CD4-positive, CD25-positive, alpha-beta regulatory T cell (primary cell): Measurements from ENCODE around the gene MVB12B. TPM values are rescaled to one million over a fixed set of nuclear protein-coding genes. Genes with fewer than 3 reads are reported as not detected.

Source experiments
- ATAC-seq, 2 donors: fragments of 150-1000 bp; cut with Tn5 transposase; one replicate each; pipeline ENCODE4 v1.10.0; 2021; ENCODE audit warnings: low read depth in 2 of 2, moderate number of reproducible peaks in 2 of 2, moderate library complexity in 1 of 2
- DNase-seq, 3 donors: peaks; one replicate each; pipeline versions ENCODE4 v3.0.0 to v3.0.0-alpha.2; 2012 to 2022; ENCODE audit warnings: mixed read lengths in 1 of 3
- H3K27ac ChIP-seq: one replicate; pipeline ENCODE4 v1.7.0; 2013; ENCODE audit warnings: mild to moderate bottlenecking, low read length; ENCODE audit not compliant: insufficient read depth, poor library complexity, severe bottlenecking
- H3K27me3 ChIP-seq: one replicate; pipeline ENCODE4 v1.7.0; 2013; ENCODE audit warnings: low read length; ENCODE audit not compliant: control insufficient read depth, insufficient read depth
- H3K36me3 ChIP-seq: one replicate; pipeline ENCODE4 v1.7.0; 2013; ENCODE audit warnings: mild to moderate bottlenecking, low read length, moderate library complexity; ENCODE audit not compliant: control insufficient read depth, insufficient read depth
- H3K4me1 ChIP-seq: 2 replicates; pipeline ENCODE4 v1.7.0; 2013; ENCODE audit warnings: mild to moderate bottlenecking, low read length; ENCODE audit not compliant: insufficient read depth, control insufficient read depth, poor library complexity, severe bottlenecking
- H3K4me3 ChIP-seq: one replicate; pipeline ENCODE4 v1.7.0; 2013; ENCODE audit warnings: low read depth, mild to moderate bottlenecking, low read length, moderate library complexity
- H3K9me3 ChIP-seq, 2 experiments: 1 replicate in 1 of 2; 2 replicates in 1 of 2; pipeline ENCODE4 v1.7.0; 2013; ENCODE audit warnings: low read length in 2 of 2, mild to moderate bottlenecking in 1 of 2, moderate library complexity in 1 of 2; ENCODE audit not compliant: control insufficient read depth in 2 of 2
- H3K27ac Mint-ChIP-seq, 3 donors: one replicate each; pipeline ENCODE4 v1.8.0; 2020 to 2022; ENCODE audit warnings: mild to moderate bottlenecking in 3 of 3, mixed read lengths in 3 of 3, moderate library complexity in 2 of 3
- H3K27me3 Mint-ChIP-seq: one replicate; pipeline ENCODE4 v1.8.0; 2022; ENCODE audit warnings: mild to moderate bottlenecking, mixed read lengths
- H3K36me3 Mint-ChIP-seq: one replicate; pipeline ENCODE4 v1.8.0; 2020; ENCODE audit warnings: mixed read lengths
- H3K4me1 Mint-ChIP-seq, 4 donors: one replicate each; pipeline ENCODE4 v1.8.0; 2020 to 2022; ENCODE audit warnings: mixed read lengths in 4 of 4, mild to moderate bottlenecking in 1 of 4
- H3K4me3 Mint-ChIP-seq, 4 donors: one replicate each; pipeline ENCODE4 v1.8.0; 2020 to 2022; ENCODE audit warnings: mild to moderate bottlenecking in 4 of 4, mixed read lengths in 4 of 4, moderate library complexity in 3 of 4
- H3K9me3 Mint-ChIP-seq, 7 donors: one replicate each; pipeline ENCODE4 v1.8.0; 2020 to 2022; ENCODE audit warnings: mixed read lengths in 7 of 7, mild to moderate bottlenecking in 3 of 7, moderate library complexity in 2 of 7
- polyA plus RNA-seq, 4 donors: library from polyadenylated mRNA; unstranded; fragments of 300-500 nt; fragmentation: Illumina TruSeq; gene quantifications; one replicate each; pipeline ENCODE4 v1.2.3, GENCODE V29; 2021
- total RNA-seq: library from RNA; stranded (reverse); gene quantifications from one replicate; pipeline ENCODE4 v1.2.3, GENCODE V29; 2022

The MVB12B gene
- total and polyA plus RNA-seq, 5 donors from 2014 or later, result 0.60 to 5.1 (median 1.4) TPM

DNA sequence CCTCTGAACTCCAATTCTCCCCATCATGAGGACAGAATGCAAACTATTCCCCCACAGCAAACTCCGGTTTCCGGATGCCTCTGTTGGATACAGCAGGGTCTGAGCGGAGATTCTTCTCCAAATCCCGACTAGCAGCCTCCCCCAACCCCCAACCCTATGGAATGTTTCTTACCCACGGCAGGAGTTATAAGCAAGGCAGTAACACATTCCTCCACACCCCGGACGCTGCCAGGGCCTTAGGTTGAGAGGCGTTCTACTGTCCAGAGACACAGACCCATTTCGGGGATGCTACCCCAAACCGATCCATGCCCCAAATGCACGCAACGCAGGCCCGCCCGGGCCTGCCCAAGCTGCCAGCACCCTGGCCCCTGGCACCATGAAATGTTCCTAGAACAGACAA lies 201.5 kb downstream of the MVB12B start:
- no peak for ATAC-seq
- Histone ChIP-seq H3K9me3 (no peaks in the 10 kb centered on the region), H3K36me3 (no peaks in the 10 kb centered on the region), H3K27me3 (no peaks in the 10 kb centered on the region), H3K4me1 (peaks cover 13% of the 10 kb centered on the region), H3K27ac (no peak overlapping the region), H3K4me3 (no peak overlapping the region)
- no peaks in the 10 kb centered on the region for H3K9me3 Mint-ChIP-seq
- H3K36me3 Mint-ChIP-seq, result no peaks in the 10 kb centered on the region
- H3K4me1 Mint-ChIP-seq, result peaks cover 10 to 16% (median 12%) of the 10 kb centered on the region in 4 donors
- peaks cover 27% of the 10 kb centered on the region for H3K27me3 Mint-ChIP-seq
- H3K4me3 Mint-ChIP-seq, result no peak overlapping the region
- no peak overlapping the region for H3K27ac Mint-ChIP-seq
- no peak for DNase-seq

DNA sequence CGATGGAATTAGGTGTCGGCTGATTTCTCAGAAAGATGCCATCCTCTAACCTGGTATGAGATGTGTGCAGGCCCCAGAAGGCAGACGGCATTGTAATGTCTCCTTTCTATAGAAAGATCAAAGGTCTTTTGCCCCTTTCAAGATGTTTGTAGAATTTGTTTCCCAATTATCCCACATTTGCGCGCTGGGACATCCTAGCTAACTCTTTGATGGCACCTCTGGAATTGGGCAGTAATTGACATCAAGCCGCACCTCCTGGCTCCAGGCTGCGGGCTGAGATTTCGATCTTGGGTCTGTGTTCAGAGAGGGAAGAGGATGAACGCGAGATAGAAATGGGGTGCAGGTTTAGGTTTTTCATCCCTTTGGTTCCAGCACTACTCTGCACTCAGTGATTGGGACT lies 202.3 kb downstream of the MVB12B start:
- no peaks in the 10 kb centered on the region for H3K27me3 ChIP-seq
- Mint-ChIP-seq H3K27ac (no peak overlapping the region), H3K4me1 (peaks cover 3 to 8% (median 5%) of the 10 kb centered on the region in 4 donors), H3K27me3 (peaks cover 20% of the 10 kb centered on the region), H3K9me3 (no peaks in the 10 kb centered on the region), H3K4me3 (no peak overlapping the region), H3K36me3 (no peaks in the 10 kb centered on the region)
- no peaks in the 10 kb centered on the region for H3K36me3 ChIP-seq
- no peak overlapping the region for H3K27ac ChIP-seq
- H3K4me3 ChIP-seq, result no peak overlapping the region
- DNase-seq (no peak), ATAC-seq (no peak)
- H3K4me1 ChIP-seq, result peaks cover 5% of the 10 kb centered on the region
- H3K9me3 ChIP-seq, result no peaks in the 10 kb centered on the region

DNA sequence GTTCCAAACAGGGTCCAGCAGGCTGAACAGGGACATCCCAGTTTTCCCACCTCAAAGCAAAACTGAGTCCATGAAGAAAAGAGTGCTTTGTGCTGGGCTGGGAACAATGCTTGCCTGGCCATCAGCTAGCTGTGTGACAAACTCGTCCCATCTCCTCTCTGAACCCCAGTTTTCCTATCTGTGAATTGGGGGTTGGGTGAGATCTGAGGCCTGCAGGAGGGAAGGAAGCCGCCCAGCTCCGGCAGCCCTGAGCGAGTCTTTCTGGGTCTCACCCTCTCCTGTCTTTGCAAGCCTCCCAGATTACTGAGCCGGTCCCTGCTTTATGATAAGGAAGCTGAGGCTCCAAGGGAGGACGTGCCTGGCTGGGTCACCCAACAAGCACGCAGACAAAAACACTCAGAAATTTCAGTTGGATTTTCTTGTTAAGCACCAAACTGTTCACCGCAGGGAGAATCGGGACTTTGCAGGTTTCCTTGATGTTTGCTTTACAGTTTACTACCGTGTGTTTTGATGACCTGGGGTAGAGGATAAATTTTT lies 204.5 kb downstream of the MVB12B start:
- peaks cover 31% of the 10 kb centered on the region for H3K27me3 Mint-ChIP-seq

DNA sequence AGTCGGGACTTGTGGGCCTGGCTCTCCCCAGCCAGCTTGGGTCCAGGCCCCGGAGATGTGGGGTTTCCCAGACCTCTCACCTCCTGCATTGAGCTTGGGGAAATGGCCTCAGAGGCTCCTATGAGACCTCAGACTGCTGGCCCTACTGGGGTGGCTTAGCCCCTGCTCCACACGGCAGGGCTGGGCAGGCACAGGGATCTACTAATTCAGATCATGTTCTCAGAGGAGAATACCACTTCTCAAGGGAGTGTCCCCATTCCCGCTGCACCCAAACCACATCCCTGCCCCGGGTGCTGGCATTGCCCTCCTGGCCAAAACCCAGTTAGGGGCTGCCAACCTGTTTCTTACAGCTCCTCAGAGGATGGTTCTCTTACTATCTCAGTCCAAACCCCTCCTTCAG lies 205.0 kb downstream of the MVB12B start:
- H3K36me3 Mint-ChIP-seq, result no peaks in the 10 kb centered on the region
- peaks cover 31% of the 10 kb centered on the region for H3K27me3 Mint-ChIP-seq
- DNase-seq (no peak), ATAC-seq (no peak)
- Histone ChIP-seq H3K36me3 (no peaks in the 10 kb centered on the region), H3K4me3 (no peak overlapping the region), H3K27me3 (no peaks in the 10 kb centered on the region), H3K4me1 (no peaks in the 10 kb centered on the region), H3K9me3 (no peaks in the 10 kb centered on the region), H3K27ac (no peak overlapping the region)
- no peak overlapping the region for H3K4me3 Mint-ChIP-seq
- no peak overlapping the region for H3K27ac Mint-ChIP-seq
- H3K9me3 Mint-ChIP-seq, result no peaks in the 10 kb centered on the region
- H3K4me1 Mint-ChIP-seq, result no peaks in the 10 kb centered on the region

More for the DNA sequence above, 204.5 kb downstream of the MVB12B start:
- DNase-seq (no peak), ATAC-seq (no peak)
- Histone ChIP-seq H3K36me3 (no peaks in the 10 kb centered on the region), H3K27me3 (no peaks in the 10 kb centered on the region), H3K27ac (no peak overlapping the region), H3K9me3 (no peaks in the 10 kb centered on the region), H3K4me1 (no peaks in the 10 kb centered on the region), H3K4me3 (no peak overlapping the region)
- Mint-ChIP-seq H3K36me3 (no peaks in the 10 kb centered on the region), H3K4me3 (no peak overlapping the region), H3K9me3 (no peaks in the 10 kb centered on the region), H3K27ac (peak overlapping the region in 1 of 3 donors; percentile 26), H3K4me1 (no peaks in the 10 kb centered on the region)

DNA sequence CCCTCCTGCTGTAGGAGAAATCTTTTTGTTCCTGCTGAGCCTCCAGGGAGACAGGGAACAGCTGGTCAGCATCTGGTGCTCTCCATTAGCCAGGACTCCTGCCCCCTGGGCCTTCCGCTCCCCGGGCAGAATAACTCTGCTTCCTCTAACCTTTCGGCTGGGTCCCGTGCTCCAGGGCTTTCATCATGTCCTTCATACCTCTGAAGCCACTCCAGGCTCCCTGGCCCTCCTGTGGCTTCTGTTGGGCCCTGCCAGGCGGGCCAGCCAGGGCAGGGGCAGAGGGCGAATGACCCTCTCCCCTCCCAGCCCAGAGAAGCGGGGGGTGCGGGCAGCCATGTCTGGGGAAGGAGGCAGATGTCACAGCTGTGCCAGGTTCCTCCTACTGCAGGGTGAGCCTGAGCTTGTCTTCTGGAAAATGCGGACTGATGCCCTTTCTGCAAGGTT lies 205.4 kb downstream of the MVB12B start:
- H3K4me1 Mint-ChIP-seq, result no peaks in the 10 kb centered on the region
- Histone ChIP-seq H3K36me3 (no peaks in the 10 kb centered on the region), H3K4me1 (no peaks in the 10 kb centered on the region), H3K27ac (no peak overlapping the region), H3K27me3 (no peaks in the 10 kb centered on the region), H3K9me3 (no peaks in the 10 kb centered on the region), H3K4me3 (no peak overlapping the region)
- peaks cover 35% of the 10 kb centered on the region for H3K27me3 Mint-ChIP-seq
- H3K27ac Mint-ChIP-seq, result no peak overlapping the region
- no peak for DNase-seq
- H3K9me3 Mint-ChIP-seq, result no peaks in the 10 kb centered on the region
- H3K36me3 Mint-ChIP-seq, result no peaks in the 10 kb centered on the region
- H3K4me3 Mint-ChIP-seq, result no peak overlapping the region
- ATAC-seq, result no peak

DNA sequence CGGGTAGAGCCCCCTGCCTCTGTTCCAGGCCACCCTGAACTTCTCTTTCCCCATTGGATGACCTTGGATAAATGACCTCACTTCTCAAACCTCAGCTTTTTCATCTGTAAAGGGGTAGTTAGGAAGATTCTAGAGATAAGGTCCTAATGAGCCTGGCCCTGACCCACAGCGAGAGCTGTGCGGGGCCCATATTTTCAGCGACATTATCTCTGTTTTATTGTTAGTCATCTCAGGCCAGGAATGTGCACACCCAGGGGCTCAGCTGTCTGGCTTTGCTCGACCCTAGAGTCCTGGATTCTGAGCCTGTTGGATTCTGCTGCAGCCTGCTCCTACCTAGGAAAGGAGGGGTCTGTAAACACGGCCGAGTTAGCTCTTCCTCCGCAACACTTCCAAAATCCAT lies 205.9 kb downstream of the MVB12B start:
- no peak overlapping the region for H3K27ac Mint-ChIP-seq
- no peaks in the 10 kb centered on the region for H3K4me1 Mint-ChIP-seq
- no peaks in the 10 kb centered on the region for H3K36me3 Mint-ChIP-seq
- H3K27me3 ChIP-seq, result no peaks in the 10 kb centered on the region
- DNase-seq (no peak), ATAC-seq (no peak)
- no peak overlapping the region for H3K27ac ChIP-seq
- no peaks in the 10 kb centered on the region for H3K9me3 ChIP-seq
- H3K27me3 Mint-ChIP-seq, result peaks cover 40% of the 10 kb centered on the region
- H3K36me3 ChIP-seq, result no peaks in the 10 kb centered on the region
- no peak overlapping the region for H3K4me3 ChIP-seq
- H3K4me3 Mint-ChIP-seq, result no peak overlapping the region
- H3K4me1 ChIP-seq, result no peaks in the 10 kb centered on the region
- no peaks in the 10 kb centered on the region for H3K9me3 Mint-ChIP-seq

DNA sequence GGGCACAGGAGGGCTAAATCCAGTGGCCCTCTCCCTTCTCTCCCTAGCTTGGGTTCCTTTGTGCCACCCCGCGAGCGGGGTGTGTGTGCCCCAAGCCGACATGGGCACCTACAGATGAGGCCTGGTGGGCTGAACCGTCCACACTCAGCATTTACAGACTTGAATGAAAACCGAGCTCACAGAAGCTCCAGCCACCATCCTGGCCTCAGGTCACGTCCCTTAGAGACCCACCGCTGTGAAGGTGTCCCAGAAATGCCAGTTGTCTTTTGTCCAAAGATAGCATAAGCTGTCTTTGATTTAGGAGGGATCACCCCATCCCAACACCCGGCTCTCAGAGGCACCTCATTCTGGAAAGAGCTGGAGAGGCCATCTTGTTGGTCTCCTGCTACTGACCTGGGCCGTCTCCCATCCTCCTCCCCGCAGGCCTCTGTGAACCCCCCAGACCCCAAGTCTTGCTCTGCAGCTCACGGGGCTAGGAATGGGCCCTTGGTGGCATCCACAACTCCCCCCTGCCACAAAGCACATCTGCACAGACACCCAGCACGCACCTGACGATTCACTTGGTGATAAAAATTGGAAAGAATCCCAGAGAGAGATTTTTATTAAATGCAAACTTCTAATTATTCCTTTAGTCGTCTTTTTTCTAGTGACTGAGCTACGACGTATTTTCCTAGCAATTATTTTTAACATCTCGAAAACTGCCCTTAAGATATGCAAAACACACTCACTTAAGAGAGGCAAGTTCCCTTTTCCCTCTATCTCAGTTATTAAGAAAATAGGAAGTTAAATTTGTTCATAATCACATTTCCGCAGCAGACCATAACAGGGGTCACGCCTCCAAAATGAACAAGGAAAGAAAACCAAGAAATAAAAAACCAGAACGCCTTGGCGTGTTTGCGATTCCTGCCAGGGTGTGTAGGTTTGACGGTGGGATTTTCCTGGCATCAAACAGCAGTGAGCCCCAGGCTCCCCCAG lies 206.6 kb downstream of the MVB12B start:
- ATAC-seq (peak in 1 of 2 donors; percentile 20), DNase-seq (no peak)
- Histone ChIP-seq H3K27me3 (no peaks in the 10 kb centered on the region), H3K36me3 (no peaks in the 10 kb centered on the region), H3K9me3 (no peaks in the 10 kb centered on the region), H3K4me1 (no peaks in the 10 kb centered on the region), H3K4me3 (no peak overlapping the region), H3K27ac (no peak overlapping the region)
- Mint-ChIP-seq H3K27ac (no peak overlapping the region), H3K4me1 (no peaks in the 10 kb centered on the region), H3K4me3 (no peak overlapping the region), H3K9me3 (no peaks in the 10 kb centered on the region), H3K36me3 (no peaks in the 10 kb centered on the region), H3K27me3 (peaks cover 47% of the 10 kb centered on the region)
